H1 (cell line): Measurements from ENCODE around the gene BICDL1. TPM values are rescaled to one million over a fixed set of nuclear protein-coding genes. Genes with fewer than 3 reads are reported as not detected.
A peak's percentile ranks its signal among the peaks of the same experiment; 100 is the strongest.

Experiments used
- CTCF ChIA-PET: fragments of 300-600 bp; sonication (Branson Sonifier 250); formaldehyde crosslinking; loops from one replicate; lab custom pipeline; 2021; ENCODE audit not compliant: partially characterized antibody; lab: Charles Lee
- POLR2A ChIA-PET: fragments of 300-600 bp; sonication (Branson Sonifier 250); formaldehyde crosslinking; loops from one replicate; lab custom pipeline; 2021; ENCODE audit warnings: inconsistent platforms; ENCODE audit not compliant: partially characterized antibody; lab: Charles Lee
- DNase-seq, 2 experiments: peaks; one replicate each; pipeline versions ENCODE4 v3.0.0 to v3.0.0-alpha.2; 2010 to 2022; ENCODE audit warnings: low spot score in 2 of 2, low read depth in 1 of 2, mixed read lengths in 1 of 2
- FAIRE-seq: peaks from 2 replicates; lab custom pipeline; 2011; peaks lifted over from hg19 to GRCh38; lab: Jason Lieb, UNC
- H2AFZ ChIP-seq: 2 replicates; pipeline ENCODE4 v1.8.1; 2012; ENCODE audit warnings: low read length, inconsistent platforms
- H2AK5ac ChIP-seq: 2 replicates; pipeline ENCODE4 v1.6.1; 2013; ENCODE audit warnings: low read depth, low read length
- H2BK120ac ChIP-seq: replicated peaks from 2 replicates; pipeline ENCODE3; 2013; ENCODE audit warnings: low read depth, low read length, inconsistent platforms
- H2BK12ac ChIP-seq: 2 replicates; pipeline ENCODE4 v1.6.1; 2013; ENCODE audit warnings: low read depth, low read length
- H2BK15ac ChIP-seq: 2 replicates; pipeline ENCODE4 v1.6.1; 2013; ENCODE audit warnings: low read length
- H2BK20ac ChIP-seq: 2 replicates; pipeline ENCODE4 v1.6.1; 2013; ENCODE audit warnings: low read length
- H2BK5ac ChIP-seq: 2 replicates; pipeline ENCODE4 v1.6.1; 2013; ENCODE audit warnings: low read depth, low read length
- H3K14ac ChIP-seq: 2 replicates; pipeline ENCODE4 v1.6.1; 2013; ENCODE audit warnings: inconsistent platforms; ENCODE audit not compliant: insufficient read length
- H3K18ac ChIP-seq: 2 replicates; pipeline ENCODE4 v1.6.1; 2013; ENCODE audit warnings: low read length; ENCODE audit errors: extremely low read depth
- H3K23ac ChIP-seq: 2 replicates; pipeline ENCODE4 v1.6.1; 2013; ENCODE audit warnings: inconsistent platforms; ENCODE audit not compliant: insufficient read length
- H3K23me2 ChIP-seq: 2 replicates; pipeline ENCODE4 v1.6.1; 2013; ENCODE audit warnings: low read depth, low read length
- H3K27ac ChIP-seq: 2 replicates; pipeline ENCODE4 v1.6.1; 2011; ENCODE audit warnings: low read depth, low read length, inconsistent platforms
- H3K27me3 ChIP-seq, 4 experiments: replicated peaks in 1 of 4; 1 replicate in 1 of 4; 2 replicates in 3 of 4; pipeline versions ENCODE4 v1.6.1 to v1.8.1; 2011 to 2013; ENCODE audit warnings: low read length in 3 of 4, mild to moderate bottlenecking in 3 of 4, inconsistent platforms in 2 of 4, mixed read lengths in 2 of 4, moderate library complexity in 1 of 4; ENCODE audit not compliant: control insufficient read depth in 3 of 4, insufficient read depth in 3 of 4; ENCODE audit errors: extremely low read depth in 1 of 4
- H3K36me3 ChIP-seq, 4 experiments: 2 replicates each; pipeline versions ENCODE4 v1.6.1 to v1.8.1; 2011 to 2013; ENCODE audit warnings: mild to moderate bottlenecking in 4 of 4, low read length in 3 of 4, moderate library complexity in 2 of 4, control low read depth in 1 of 4, inconsistent platforms in 1 of 4; ENCODE audit not compliant: insufficient read depth in 4 of 4, control insufficient read depth in 2 of 4
- H3K4ac ChIP-seq: replicated peaks from 2 replicates; pipeline ENCODE3; 2013; ENCODE audit warnings: low read length, low read depth, mixed read lengths, inconsistent platforms; ENCODE audit not compliant: insufficient read length
- H3K4me1 ChIP-seq, 4 experiments: replicated peaks in 1 of 4; 1 replicate in 1 of 4; 2 replicates in 3 of 4; pipeline versions ENCODE4 v1.6.1 to v1.8.1; 2011 to 2013; ENCODE audit warnings: low read length in 3 of 4, inconsistent platforms in 2 of 4, mixed read lengths in 1 of 4; ENCODE audit not compliant: insufficient read depth in 4 of 4, control insufficient read depth in 3 of 4
- H3K4me2 ChIP-seq, 2 experiments: 2 replicates each; pipeline versions ENCODE4 v1.6.1 to v1.8.1; 2011 to 2013; ENCODE audit warnings: low read depth in 2 of 2, low read length in 2 of 2, control low read depth in 1 of 2, inconsistent platforms in 1 of 2, mild to moderate bottlenecking in 1 of 2; ENCODE audit not compliant: insufficient read depth in 1 of 2
- H3K4me3 ChIP-seq, 4 experiments: fragments of 200-600, 300-600 bp in 1 of 4; sonication (generic), shearing (Covaris generic), sonication (Bioruptor Twin) in 1 of 4; 2 replicates each; pipeline versions ENCODE4 v1.5.1 to v1.8.1; 2011 to 2016; ENCODE audit warnings: low read length in 4 of 4, low read depth in 3 of 4, control low read depth in 2 of 4, inconsistent platforms in 2 of 4, mild to moderate bottlenecking in 2 of 4, mixed read lengths in 1 of 4, moderate library complexity in 1 of 4; ENCODE audit not compliant: insufficient read depth in 2 of 4; ENCODE audit errors: extremely low read depth in 1 of 4
- H3K56ac ChIP-seq: replicated peaks from 2 replicates; pipeline ENCODE3; 2013; ENCODE audit warnings: low read depth, mild to moderate bottlenecking, mixed read lengths, low read length, inconsistent platforms; ENCODE audit not compliant: insufficient read length
- H3K79me1 ChIP-seq: 2 replicates; pipeline ENCODE4 v1.6.1; 2013; ENCODE audit warnings: low read depth, low read length, control low read depth
- H3K79me2 ChIP-seq, 2 experiments: 2 replicates each; pipeline versions ENCODE4 v1.6.1 to v1.8.1; 2012 to 2013; ENCODE audit warnings: low read length in 2 of 2, mild to moderate bottlenecking in 2 of 2, inconsistent platforms in 1 of 2; ENCODE audit not compliant: insufficient read depth in 2 of 2, control insufficient read depth in 1 of 2
- H3K9ac ChIP-seq, 4 experiments: replicated peaks in 1 of 4; 1 replicate in 1 of 4; 2 replicates in 3 of 4; pipeline versions ENCODE4 v1.6.1 to v1.8.1; 2011 to 2013; ENCODE audit warnings: low read depth in 3 of 4, low read length in 3 of 4, control low read depth in 2 of 4, mild to moderate bottlenecking in 2 of 4, moderate library complexity in 2 of 4, inconsistent platforms in 1 of 4; ENCODE audit errors: extremely low read depth in 1 of 4
- H3K9me3 ChIP-seq, 2 experiments: 2 replicates each; pipeline versions ENCODE4 v1.6.1 to v1.8.1; 2012 to 2013; ENCODE audit warnings: mild to moderate bottlenecking in 2 of 2, moderate library complexity in 2 of 2, control low read depth in 1 of 2, inconsistent platforms in 1 of 2, low read depth in 1 of 2, low read length in 1 of 2, mixed read lengths in 1 of 2; ENCODE audit not compliant: insufficient read depth in 2 of 2
- H4K20me1 ChIP-seq, 2 experiments: replicated peaks in 1 of 2; 2 replicates each; pipeline versions ENCODE3 to v1.8.1; 2011 to 2013; ENCODE audit warnings: inconsistent platforms in 2 of 2, low read length in 2 of 2, mild to moderate bottlenecking in 1 of 2; ENCODE audit not compliant: insufficient read depth in 2 of 2, control insufficient read depth in 1 of 2
- H4K5ac ChIP-seq: 2 replicates; pipeline ENCODE4 v1.6.1; 2013; ENCODE audit warnings: low read length, low read depth, mixed read lengths, inconsistent platforms; ENCODE audit not compliant: insufficient read length
- H4K8ac ChIP-seq: 2 replicates; pipeline ENCODE4 v1.8.0; 2013; ENCODE audit warnings: mild to moderate bottlenecking, moderate library complexity, low read length, inconsistent platforms; ENCODE audit not compliant: insufficient read depth; ENCODE audit errors: extremely low read depth
- H4K91ac ChIP-seq: replicated peaks from 2 replicates; pipeline ENCODE3; 2013; ENCODE audit warnings: low read length, mixed read lengths, inconsistent platforms; ENCODE audit not compliant: insufficient read length
- ASH2L ChIP-seq: fragments of 200-600, 300-600 bp; sonication (generic); IDR thresholded peaks from one replicate; pipeline ENCODE4 v1.7.1; 2017; ENCODE audit warnings: low read length
- KDM4A ChIP-seq: IDR thresholded peaks from one replicate; pipeline ENCODE4 v1.7.1; 2012; ENCODE audit warnings: low read depth, mild to moderate bottlenecking, moderate library complexity, low read length, inconsistent platforms; ENCODE audit not compliant: severe bottlenecking
- SIN3A ChIP-seq, 2 experiments: IDR thresholded peaks in 1 of 2; conservative IDR thresholded peaks in 1 of 2; 2 replicates each; pipeline ENCODE4 v1.6.1; 2011 to 2012; ENCODE audit warnings: low read length in 2 of 2, improper control_type of control experiment in 1 of 2, low read depth in 1 of 2, mild to moderate bottlenecking in 1 of 2
- TAF1 ChIP-seq: IDR thresholded peaks from 2 replicates; pipeline ENCODE4 v1.6.1; 2011; ENCODE audit warnings: mild to moderate bottlenecking, low read depth, low read length
- WGBS, 2 experiments: shearing (Covaris generic) in 1 of 2; methylation state at CpG; one replicate each; pipeline versions ENCODE4 v1.1.6 to v1.1.7; 2013 to 2015; ENCODE audit warnings: low lambda C conversion rate in 2 of 2, mixed read lengths in 2 of 2, inconsistent platforms in 1 of 2, low coverage in 1 of 2, missing lambda C conversion rate in 1 of 2; ENCODE audit not compliant: insufficient replicate concordance in 2 of 2, insufficient coverage in 1 of 2, insufficient read length in 1 of 2; ENCODE audit errors: extremely low coverage in 1 of 2, missing lambda C conversion rate in 1 of 2; 5-methylcytosine and 5-hydroxymethylcytosine counted together
- polyA plus RNA-seq, 7 experiments: library from polyadenylated mRNA; depleted of rRNA in 3 of 7; stranded (reverse) in 5 of 7; unstranded in 2 of 7; fragments of >200 nt in 5 of 7; fragments of 200-250 nt in 2 of 7; gene quantifications; 1 replicate in 5 of 7; 2 replicates in 1 of 7; 4 replicates in 1 of 7; pipeline versions ENCODE4 v1.2.1 to v1.2.3, GENCODE V29; 2011 to 2013; ENCODE audit warnings: missing spikeins in 2 of 7, mixed read lengths in 2 of 7
- total RNA-seq: library from RNA; stranded (reverse); fragmentation: NEBNext Ultra II Directional; extraction: Animal tissue kit (Norgen Biotek cat#: 25700); gene quantifications from 2 replicates; pipeline ENCODE4 v1.2.1, GENCODE V29; 2021

BICDL1 gene
- total and polyA plus RNA-seq, 2 of the 8 experiments (the other 6 are each of a cell fraction or from before 2014, with no cell fraction given): 17.2 to 25.9 TPM

DNA sequence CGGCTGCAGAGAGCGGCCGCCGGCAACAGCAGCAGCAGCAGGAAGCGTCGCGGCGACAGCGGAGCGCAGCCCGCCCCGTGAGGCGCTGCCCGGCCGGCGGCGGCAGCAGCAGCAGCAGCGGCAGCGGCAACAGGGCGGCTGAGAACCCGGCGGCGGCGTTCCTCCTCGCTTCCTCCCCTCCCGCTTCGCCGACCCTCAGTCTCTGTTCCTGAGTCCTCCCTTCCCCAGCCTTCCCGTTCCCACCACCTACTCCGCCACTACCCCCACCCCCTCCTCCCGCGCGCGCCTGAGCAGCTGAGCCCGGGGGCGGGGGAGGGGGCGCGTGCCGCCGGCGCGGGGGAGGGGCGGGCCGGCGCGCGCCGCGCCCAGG is 310 bp downstream of the BICDL1 start:
- no peak overlapping the region for H3K18ac ChIP-seq
- no peaks in the 10 kb centered on the region for H3K79me2 ChIP-seq
- H3K4me3 ChIP-seq: peak overlapping the region; percentile 52 to 61 (median 60)
- no peak overlapping the region for H3K23ac ChIP-seq
- peaks cover 6 to 11% (median 9%) of the 10 kb centered on the region in 4 experiments for H3K4me1 ChIP-seq
- no peak overlapping the region for H2AK5ac ChIP-seq
- no peak overlapping the region for H2BK5ac ChIP-seq
- peak overlapping the region; percentile 80 to 89; a peak in 3 of 4 replicates for H3K4me2 ChIP-seq
- H2BK120ac ChIP-seq: no peak overlapping the region
- 9% methylated on average over 7 of the region's 49 CpGs; no CpG with 5 or more reads in 1 of the 2 experiments for WGBS, 2 experiments
- H2BK20ac ChIP-seq: no peak overlapping the region
- H3K14ac ChIP-seq: no peak overlapping the region
- no peak overlapping the region for H2BK15ac ChIP-seq
- H3K9ac ChIP-seq: peak overlapping the region in 1 of 4 experiments; percentile 76; a peak in 2 of 7 replicates
- DNase-seq (no peak), FAIRE-seq (no peak)
- H2BK12ac ChIP-seq: no peak overlapping the region
- TF ChIP-seq ASH2L (peak; percentile 11), SIN3A (conservative IDR thresholded peaks at IDR 0.05 in 1 of 2, IDR thresholded peaks at IDR 0.05 in 1 of 2; ENCODE audit: low read depth in 1 of 2, low read length in 2 of 2) (0 out of 4 replicates have a peak, but pooled peaks of 1 of the 2 experiments have one; percentile 12), TAF1 (no peak), KDM4A (peak; percentile 65)
- no peaks in the 10 kb centered on the region; a peak in 2 of 7 replicates for H3K27me3 ChIP-seq
- H3K4ac ChIP-seq: no peak overlapping the region
- peaks cover 8% of the 10 kb centered on the region for H3K23me2 ChIP-seq
- no peak overlapping the region for H4K8ac ChIP-seq
- no peak overlapping the region for H4K91ac ChIP-seq
- H3K36me3 ChIP-seq: no peaks in the 10 kb centered on the region; a peak in 1 of 8 replicates
- H4K5ac ChIP-seq: no peak overlapping the region
- 0 out of 2 replicates have a peak, but pooled peaks cover 3% of the 10 kb centered on the region for H3K79me1 ChIP-seq
- no peak overlapping the region for H3K56ac ChIP-seq
- no peak overlapping the region for H2AFZ ChIP-seq
- POLR2A ChIA-PET: interaction anchor here (0.9 to 3.0 kb wide), 10 partner anchors 11 to 302 kb away, joined by 3 to 12 read pairs (median 4); partner anchors contain the start of genes RNU4-2 and RPLP0
- no peaks in the 10 kb centered on the region for H3K9me3 ChIP-seq
- no peak overlapping the region for H3K27ac ChIP-seq
- CTCF ChIA-PET: interaction anchor here (0.9 to 2.4 kb wide), 6 partner anchors 21 to 131 kb away, joined by 3 to 12 read pairs (median 3); no protein-coding TSS in a partner anchor
- H4K20me1 ChIP-seq: peaks cover 0 to 8% of the 10 kb centered on the region in 2 experiments
